Stimulated activated effector memory CD8-positive, alpha-beta T cell treated with anti-CD3 and anti-CD28 coated beads, Interleukin-12 subunit alpha, Interleukin-12 subunit beta, amount 100 ng/mL, for 72 hours (primary cell): Measurements from ENCODE around the gene MEN1.

Experiments
- ATAC-seq: fragments of 150-1000 bp; cut with Tn5 transposase; 2 replicates; pipeline ENCODE4 v1.10.0; 2021
- DNase-seq, 2 donors: peaks; one replicate each; pipeline ENCODE4 v3.0.0; 2021 to 2022; ENCODE audit warnings: low spot score in 2 of 2
- H3K27ac Mint-ChIP-seq: one replicate; pipeline ENCODE4 v1.8.0; 2022; ENCODE audit warnings: mild to moderate bottlenecking, mixed read lengths
- H3K36me3 Mint-ChIP-seq: one replicate; pipeline ENCODE4 v1.8.0; 2022; ENCODE audit warnings: mild to moderate bottlenecking, mixed read lengths
- H3K4me1 Mint-ChIP-seq: one replicate; pipeline ENCODE4 v1.8.0; 2022; ENCODE audit warnings: mixed read lengths
- H3K4me3 Mint-ChIP-seq: one replicate; pipeline ENCODE4 v1.8.0; 2022; ENCODE audit warnings: mild to moderate bottlenecking, mixed read lengths
- H3K9me3 Mint-ChIP-seq: one replicate; pipeline ENCODE4 v1.8.0; 2022; ENCODE audit warnings: mixed read lengths

The MEN1 gene

DNA sequence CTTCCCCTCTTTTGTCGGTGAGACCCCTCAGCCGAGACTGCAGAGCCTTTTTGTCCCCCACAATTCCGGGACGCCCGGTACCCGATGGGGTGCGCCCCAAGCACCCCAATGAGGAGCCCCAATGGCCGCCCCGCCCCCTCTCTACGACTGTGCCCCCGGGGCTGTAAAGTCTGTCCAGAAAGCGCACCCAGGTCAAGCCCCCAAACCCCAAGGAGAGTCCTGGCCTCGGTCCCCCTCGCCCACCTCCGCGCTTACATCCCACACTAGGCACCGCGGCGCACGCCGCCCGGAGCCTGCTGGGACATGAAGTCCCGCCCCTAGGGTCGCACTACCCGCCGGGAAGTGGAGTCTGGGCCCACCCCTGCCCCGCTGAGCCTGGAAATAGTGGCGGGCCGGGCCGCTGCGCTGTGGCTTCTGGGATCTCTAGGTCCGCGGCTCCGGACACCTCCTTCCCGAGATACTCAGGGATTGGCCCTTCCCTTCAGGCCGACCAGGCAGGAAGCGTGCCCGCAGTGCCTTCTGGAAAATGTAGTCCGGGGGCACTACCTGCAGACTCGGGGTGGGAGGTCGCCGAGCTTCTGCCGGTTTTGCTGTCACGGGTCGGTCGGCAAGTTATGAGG, at the start of gene MEN1:
MEN1 (minus strand) TSS at position 281 of the 620 bp plus-strand sequence. CDS start 442 bp downstream, outside the sequence.
- Mint-ChIP-seq H3K4me3 (peak within 1 kb of the TSS; percentile 98), H3K9me3 (no peaks in the 10 kb centered on the region), H3K4me1 (peaks cover 42% of the 10 kb centered on the region), H3K36me3 (peaks cover 13% of the 10 kb centered on the region), H3K27ac (peak within 1 kb of the TSS; percentile 97)
- ATAC-seq (peak; percentile 93), DNase-seq (peak; percentile 59 to 90)

DNA sequence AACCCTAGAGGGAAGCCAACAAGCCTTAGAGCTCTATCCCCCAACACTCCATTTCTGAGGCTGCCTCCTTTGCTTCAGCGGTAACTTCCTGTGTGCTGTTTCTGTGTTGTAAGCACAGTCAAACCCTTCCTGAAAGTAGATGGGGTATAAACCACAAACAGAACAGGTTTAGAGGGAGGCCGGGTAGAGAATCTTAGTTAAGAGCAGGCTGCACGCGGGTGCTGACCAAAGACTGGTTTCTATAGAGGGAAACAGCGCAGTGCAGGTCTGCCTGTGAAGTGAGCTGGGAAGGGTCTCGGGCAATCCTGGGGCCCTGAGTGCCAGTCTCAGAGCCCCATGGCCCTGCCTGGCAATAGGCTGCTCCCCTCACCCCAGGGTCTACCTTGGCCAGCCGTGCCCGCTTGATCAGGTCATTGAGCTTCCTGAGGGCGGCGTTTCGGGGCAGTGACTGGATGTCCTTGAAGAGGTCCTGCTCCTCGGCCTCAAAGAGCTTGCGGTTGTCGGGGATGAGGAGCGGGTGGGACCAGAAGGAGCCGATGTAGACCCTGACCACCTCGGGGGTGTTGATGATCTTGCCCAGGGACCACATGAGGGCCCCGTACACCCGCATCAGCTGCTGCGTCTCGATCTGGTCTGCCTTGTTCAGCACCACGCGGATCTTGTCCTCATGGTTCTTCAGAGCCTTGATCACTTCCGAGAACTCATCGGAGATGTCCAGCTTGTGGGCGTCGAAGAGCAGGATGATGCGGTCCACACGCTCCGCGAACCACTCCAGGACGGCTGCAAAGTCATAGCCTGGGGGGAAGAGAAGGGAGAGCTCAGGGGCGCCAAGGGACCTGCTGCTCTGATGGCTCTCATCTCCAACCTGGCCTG, 49.4 kb upstream of the MEN1 start:
- H3K27ac Mint-ChIP-seq, result peak overlapping the region; percentile 97
- peaks cover 79% of the 10 kb centered on the region for H3K36me3 Mint-ChIP-seq
- peak; percentile 83 for ATAC-seq
- peak overlapping the region; percentile 87 for H3K4me3 Mint-ChIP-seq
- H3K4me1 Mint-ChIP-seq, result peaks cover 88% of the 10 kb centered on the region
- H3K9me3 Mint-ChIP-seq, result no peaks in the 10 kb centered on the region
- DNase-seq, result peak in 1 of 2 donors; percentile 87

DNA sequence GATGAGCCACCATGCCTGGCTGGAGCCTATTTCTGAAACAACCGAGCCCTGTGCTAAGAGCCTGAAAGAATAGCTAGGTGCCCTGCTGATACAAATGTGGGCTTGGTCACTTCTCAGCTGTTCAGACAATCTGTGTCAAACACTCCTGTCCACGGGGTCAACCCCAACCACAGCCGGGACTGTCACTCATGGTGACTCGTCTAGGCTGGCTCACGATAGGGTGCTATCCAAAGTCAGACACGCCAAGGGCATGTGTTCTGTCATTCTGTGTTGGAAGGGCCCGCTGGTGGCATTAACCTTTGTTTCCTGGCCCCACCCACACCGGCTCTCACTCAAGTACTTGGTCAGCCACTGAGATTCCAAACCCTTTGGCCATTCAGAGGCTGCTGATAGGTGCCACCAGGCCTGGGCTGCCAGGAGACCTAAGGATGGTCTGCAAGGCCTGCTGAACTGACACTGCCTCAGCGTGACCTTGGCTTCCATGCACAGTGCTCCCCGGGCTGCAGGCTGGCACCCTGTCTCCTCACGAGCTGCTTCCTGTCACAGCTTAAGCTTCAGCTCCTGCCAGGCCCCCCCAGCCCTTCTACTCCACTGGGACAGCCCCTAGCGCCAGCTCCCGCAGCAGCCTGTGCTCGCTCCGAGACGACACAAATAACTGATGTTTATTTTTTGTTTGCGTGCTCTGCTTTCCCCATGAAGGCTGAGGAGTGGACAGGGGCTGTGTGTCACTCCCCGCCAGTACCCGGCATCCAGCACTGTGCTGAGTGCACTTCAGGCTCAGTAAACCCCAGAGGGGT, 48.3 kb upstream of the MEN1 start:
- DNase-seq (peak in 1 of 2 donors; percentile 82), ATAC-seq (peak; percentile 67)
- H3K9me3 Mint-ChIP-seq, result no peaks in the 10 kb centered on the region
- H3K4me1 Mint-ChIP-seq, result peaks cover 88% of the 10 kb centered on the region
- H3K4me3 Mint-ChIP-seq, result peak overlapping the region; percentile 87
- peaks cover 80% of the 10 kb centered on the region for H3K36me3 Mint-ChIP-seq
- peak overlapping the region; percentile 97 for H3K27ac Mint-ChIP-seq

DNA sequence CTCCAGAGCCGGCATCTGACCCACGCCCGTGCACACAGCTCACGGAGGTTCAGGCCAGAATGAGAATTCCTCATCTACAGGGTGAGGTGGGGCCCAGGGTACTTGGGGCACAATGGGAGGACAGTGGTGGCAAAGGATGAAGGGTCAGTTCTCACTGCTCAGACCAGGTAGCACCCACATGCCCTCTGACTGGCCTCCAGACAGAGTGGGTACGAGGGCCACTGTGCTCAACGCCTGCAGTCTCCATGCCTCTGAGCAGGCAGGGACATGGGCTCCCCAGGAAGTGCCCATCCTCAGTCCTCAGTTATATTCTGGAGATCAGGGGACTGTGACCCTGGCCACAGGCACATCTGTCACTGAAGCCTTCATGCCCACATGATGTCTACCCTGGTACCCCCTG, 47.1 kb upstream of the MEN1 start:
- H3K27ac Mint-ChIP-seq, result peak overlapping the region; percentile 97
- H3K9me3 Mint-ChIP-seq, result no peaks in the 10 kb centered on the region
- DNase-seq, result no peak
- peaks cover 88% of the 10 kb centered on the region for H3K4me1 Mint-ChIP-seq
- H3K4me3 Mint-ChIP-seq, result peak overlapping the region; percentile 87
- peaks cover 89% of the 10 kb centered on the region for H3K36me3 Mint-ChIP-seq
- ATAC-seq, result no peak

DNA sequence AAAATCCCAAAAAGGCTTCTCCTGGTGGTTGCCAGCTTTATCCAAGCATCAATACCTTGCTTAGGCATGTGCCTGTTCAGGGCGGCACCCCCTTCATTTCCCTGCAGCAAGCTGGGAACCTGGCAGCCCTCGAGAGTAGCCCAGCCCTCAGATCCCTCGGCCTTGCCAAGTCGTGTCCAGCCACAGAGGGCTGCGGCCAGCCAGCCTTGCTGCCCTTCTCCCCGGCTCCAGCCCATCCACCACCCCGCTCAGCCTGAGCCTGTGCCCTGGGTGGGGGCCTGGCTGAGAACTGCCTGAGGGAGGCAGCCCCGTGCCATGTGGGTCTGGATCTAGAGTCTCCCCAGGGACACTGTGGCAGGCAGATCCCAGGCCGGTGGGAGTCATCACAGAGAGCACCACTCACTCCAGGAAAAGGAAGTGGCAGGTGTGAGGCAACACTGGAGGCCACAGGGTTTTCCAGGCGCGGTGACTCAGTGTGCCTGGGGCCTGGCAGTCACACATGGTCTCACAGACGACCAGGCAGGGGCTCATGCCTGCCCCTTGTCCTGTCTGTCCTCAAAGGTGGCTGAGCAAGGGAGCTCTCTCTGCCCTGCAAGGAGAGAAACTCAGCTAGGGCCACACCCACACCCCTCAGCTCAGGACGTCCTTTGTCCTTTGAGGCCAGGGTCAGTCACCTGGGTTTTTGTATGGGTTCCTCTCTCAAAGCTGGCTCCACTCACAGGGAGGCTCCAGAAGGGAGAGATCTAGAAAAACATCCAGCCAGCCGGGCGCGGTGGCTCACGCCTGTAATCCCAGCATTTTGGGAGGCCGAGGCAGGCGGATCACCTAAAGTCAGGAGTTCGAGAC, 46.3 kb upstream of the MEN1 start:
- peaks cover 98% of the 10 kb centered on the region for H3K36me3 Mint-ChIP-seq
- no peaks in the 10 kb centered on the region for H3K9me3 Mint-ChIP-seq
- H3K4me1 Mint-ChIP-seq, result peaks cover 89% of the 10 kb centered on the region
- H3K4me3 Mint-ChIP-seq, result peak overlapping the region; percentile 87
- ATAC-seq (peak; percentile 29), DNase-seq (peak in 1 of 2 donors; percentile 78)
- peak overlapping the region; percentile 97 for H3K27ac Mint-ChIP-seq

DNA sequence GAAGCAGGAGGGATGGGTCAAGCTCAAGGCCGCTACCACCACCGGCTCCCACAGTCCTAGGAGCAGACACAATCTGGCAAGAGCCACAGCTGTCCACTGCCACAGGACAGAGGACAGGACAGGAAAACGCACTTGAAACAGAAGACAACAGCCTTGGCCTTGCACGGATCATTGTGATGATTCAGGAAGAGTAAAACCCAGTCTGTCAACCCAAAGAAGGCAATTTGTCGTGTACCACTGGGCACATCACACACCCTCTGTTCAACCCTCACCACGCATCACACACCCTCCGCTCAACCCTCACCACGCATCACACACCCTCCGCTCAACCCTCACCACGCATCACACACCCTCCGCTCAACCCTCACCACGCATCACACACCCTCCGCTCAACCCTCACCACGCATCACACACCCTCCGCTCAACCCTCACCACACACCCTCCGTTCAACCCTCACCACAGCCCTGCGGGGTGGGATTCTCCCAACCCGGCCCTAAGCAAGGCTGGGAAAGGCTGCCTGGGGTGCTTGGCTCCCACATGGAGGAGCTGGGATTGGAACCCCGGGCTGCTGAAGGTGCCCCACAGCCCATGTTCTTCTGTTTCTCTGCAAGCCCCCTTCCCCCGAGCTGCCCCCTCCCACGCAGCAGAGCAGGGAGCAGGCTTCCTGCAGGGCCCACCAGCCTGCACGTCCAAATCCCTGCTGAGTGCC, 45.4 kb upstream of the MEN1 start:
- no peak for ATAC-seq
- Mint-ChIP-seq H3K4me1 (peaks cover 91% of the 10 kb centered on the region), H3K9me3 (no peaks in the 10 kb centered on the region), H3K27ac (peak overlapping the region; percentile 97), H3K36me3 (peaks cover 100% of the 10 kb centered on the region), H3K4me3 (peak overlapping the region; percentile 87)
- no peak for DNase-seq

DNA sequence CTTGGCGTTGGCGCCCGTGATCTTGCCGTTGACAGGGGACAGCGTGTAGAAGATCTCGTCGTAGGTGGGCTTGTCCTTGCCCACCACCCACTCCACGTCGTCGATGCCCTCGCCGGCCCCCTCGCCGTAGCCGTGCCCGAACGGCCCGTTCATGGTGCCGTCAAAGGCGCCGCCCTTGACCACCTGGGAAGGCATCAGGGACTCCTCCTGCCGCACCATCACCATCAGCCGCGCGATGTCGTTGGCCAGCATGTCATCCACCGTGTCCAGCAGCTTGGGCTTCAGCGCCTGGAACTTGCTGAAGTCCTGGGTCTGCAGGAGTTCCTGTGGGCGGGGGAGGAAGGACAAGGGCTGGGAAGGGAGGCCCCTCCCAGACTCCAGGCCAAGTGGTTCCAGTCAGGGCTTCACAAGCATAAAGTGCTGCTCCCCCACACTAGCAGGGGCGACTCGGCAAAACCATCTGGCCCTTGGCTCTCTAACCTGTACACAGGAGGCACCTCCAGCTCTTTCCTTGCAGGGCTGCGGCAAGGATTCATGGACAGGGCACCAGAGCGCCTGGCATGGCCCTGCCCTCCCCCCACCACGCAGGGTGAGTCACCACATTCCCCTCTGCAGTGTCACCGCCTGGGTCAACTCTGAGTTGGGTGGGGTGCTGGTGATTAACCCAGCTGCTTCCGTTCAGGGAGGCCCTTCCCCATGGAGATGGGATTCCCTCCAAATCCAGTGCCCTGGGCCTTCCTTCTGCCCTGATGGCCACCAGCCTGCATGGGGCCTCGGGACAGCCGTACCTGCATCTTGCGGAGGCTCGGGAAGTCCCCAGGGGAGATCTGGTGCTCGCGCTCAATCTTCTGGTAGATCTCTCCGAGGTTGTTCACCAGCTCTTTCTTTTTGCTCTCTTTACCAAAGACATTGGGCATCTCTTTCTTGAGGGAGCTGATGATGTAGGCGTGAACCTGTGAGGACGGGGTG, 44.5 kb upstream of the MEN1 start:
- H3K4me1 Mint-ChIP-seq, result peaks cover 86% of the 10 kb centered on the region
- H3K36me3 Mint-ChIP-seq, result peaks cover 90% of the 10 kb centered on the region
- ATAC-seq (peak; percentile 11), DNase-seq (no peak)
- H3K4me3 Mint-ChIP-seq, result peak overlapping the region; percentile 87
- peak overlapping the region; percentile 97 for H3K27ac Mint-ChIP-seq
- no peaks in the 10 kb centered on the region for H3K9me3 Mint-ChIP-seq

DNA sequence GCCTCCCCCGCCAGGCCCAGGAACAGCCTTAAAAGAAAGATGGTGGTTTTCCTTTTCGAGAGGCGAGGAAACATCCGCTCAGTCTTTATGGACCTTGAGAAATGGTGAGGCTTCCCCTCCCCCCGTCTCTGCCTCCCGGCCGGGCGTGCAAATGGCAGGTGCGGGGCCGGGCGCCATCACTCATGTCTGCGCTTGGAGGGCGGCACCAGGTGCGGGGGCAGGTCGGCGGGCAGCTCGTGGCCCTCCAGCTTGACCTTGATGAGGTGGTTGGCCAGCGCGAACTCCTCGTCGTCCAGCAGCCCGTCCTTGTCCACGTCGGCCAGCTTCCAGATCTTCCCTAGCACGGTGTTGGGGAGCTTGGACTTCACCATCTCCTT, 43.8 kb upstream of the MEN1 start:
- ATAC-seq (no peak), DNase-seq (no peak)
- Mint-ChIP-seq H3K9me3 (no peaks in the 10 kb centered on the region), H3K27ac (peak overlapping the region; percentile 97), H3K4me3 (peak overlapping the region; percentile 87), H3K4me1 (peaks cover 87% of the 10 kb centered on the region), H3K36me3 (peaks cover 87% of the 10 kb centered on the region)

DNA sequence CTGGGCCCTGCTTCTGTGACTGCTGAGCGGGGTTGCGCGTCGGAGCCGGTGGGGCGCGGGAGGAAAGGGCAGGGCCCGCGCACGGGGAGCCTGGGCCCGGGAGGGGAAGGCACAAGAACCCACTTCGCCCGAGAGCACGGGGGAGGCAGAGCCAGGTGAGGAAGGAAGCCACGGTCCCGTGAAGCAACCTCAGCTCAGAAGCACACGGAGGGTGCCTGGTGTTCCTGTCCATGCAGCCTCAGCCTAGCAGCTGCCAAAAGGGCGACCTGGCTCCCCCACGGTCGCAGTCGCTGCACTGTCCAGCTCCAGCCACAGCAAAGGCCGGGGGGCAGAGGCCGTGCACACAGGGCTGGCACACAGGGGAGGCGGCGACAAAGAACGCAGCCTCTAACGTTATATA, 43.4 kb upstream of the MEN1 start:
- DNase-seq (no peak), ATAC-seq (no peak)
- H3K9me3 Mint-ChIP-seq, result no peaks in the 10 kb centered on the region
- peak overlapping the region; percentile 87 for H3K4me3 Mint-ChIP-seq
- peak overlapping the region; percentile 97 for H3K27ac Mint-ChIP-seq
- H3K4me1 Mint-ChIP-seq, result peaks cover 87% of the 10 kb centered on the region
- peaks cover 87% of the 10 kb centered on the region for H3K36me3 Mint-ChIP-seq

DNA sequence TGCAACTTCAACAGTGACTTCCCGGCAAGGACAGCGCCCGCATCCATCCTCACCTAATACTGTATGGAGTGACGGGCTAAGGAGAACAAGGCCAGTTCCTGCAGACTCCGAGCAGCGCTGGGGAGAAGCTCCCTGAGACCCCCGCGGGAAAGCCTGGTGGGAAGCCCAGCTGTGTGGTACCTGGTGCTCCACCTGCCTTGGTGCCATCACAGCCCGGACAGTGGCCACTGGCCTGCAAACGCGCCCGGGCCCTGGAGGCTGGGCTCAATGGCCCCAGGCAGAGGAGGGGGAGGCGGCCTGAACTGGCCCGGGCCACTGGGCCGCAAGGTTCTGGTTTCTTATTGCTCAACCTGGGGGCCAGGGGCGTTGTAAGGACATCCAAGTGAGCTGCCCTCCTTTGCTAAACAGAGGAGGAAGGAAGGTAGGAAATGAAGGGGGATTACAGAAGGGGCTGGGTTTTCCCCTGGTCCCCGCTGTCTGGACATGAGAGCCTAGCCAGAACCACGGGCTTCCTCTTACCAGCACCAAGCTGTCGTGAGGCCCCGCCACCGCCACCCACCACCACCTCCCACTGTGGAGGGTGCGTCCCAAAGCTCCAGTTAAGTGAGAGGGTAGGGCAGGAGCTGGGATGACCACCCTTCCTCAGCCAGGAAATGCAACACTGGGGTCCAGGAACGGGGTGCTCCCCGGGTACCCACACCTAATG, 42.6 kb upstream of the MEN1 start:
- DNase-seq (no peak), ATAC-seq (no peak)
- Mint-ChIP-seq H3K27ac (peak overlapping the region; percentile 97), H3K36me3 (peaks cover 86% of the 10 kb centered on the region), H3K9me3 (no peaks in the 10 kb centered on the region), H3K4me3 (peak overlapping the region; percentile 87), H3K4me1 (peaks cover 88% of the 10 kb centered on the region)

DNA sequence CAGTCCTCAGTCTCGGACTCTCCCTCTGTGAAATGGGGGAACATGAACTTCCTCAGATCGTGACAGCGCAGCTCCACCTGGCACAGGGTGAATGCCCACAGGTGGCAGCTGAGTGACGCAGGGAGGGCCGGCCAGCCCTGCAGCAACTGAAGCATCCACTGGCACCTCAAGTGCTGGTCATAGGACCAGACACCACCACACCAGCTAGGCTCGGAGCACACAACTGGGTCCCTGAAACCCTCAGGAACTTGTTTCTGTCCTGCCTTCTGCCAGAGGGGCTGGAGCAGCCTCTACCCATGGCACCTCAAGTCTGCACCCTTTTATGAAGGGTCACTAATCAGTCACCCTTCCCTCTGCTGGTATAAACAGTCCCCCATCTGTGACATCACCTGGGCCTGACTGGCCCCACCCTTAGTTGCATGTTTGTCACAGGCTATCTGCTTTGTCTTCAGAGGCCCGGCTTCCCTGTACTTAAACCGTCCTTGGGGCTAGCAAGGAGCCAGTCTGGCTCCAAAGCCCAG, 41.5 kb upstream of the MEN1 start:
- no peak for DNase-seq
- peak; percentile 33 for ATAC-seq
- Mint-ChIP-seq H3K27ac (peak overlapping the region; percentile 97), H3K9me3 (no peaks in the 10 kb centered on the region), H3K4me1 (peaks cover 89% of the 10 kb centered on the region), H3K36me3 (peaks cover 76% of the 10 kb centered on the region), H3K4me3 (peak overlapping the region; percentile 87)

DNA sequence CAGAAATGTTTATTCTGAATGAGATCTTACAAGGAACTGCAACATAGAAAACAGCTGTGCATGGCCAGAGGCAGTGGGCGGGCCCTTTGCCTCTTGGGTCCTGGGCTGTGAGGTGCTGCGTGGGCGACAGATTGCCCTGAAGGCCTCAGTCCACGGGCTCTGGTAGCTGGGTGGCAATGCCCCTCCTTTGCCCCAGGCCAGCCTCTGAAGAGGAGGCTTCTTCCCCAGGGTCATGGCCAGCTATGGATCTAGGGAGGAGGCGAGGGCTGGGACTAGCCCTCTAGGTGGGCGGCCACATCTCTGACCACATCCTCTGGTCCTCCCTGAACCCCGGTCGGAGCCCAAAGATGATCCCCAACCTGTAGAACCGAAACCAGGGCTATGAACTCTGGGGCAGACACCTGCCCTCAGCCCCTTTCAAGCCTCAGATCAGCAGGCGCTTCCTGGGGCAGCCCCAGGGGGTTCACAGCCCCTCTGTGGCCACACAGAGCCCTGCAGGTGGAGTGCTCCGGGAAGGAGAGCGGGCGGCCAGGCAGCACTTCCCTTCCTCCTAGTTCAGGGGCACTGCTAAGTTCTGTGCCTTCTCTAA, 40.7 kb upstream of the MEN1 start:
- Mint-ChIP-seq H3K27ac (peak overlapping the region; percentile 97), H3K4me1 (peaks cover 82% of the 10 kb centered on the region), H3K36me3 (peaks cover 68% of the 10 kb centered on the region), H3K9me3 (no peaks in the 10 kb centered on the region), H3K4me3 (peak overlapping the region; percentile 87)
- ATAC-seq (peak; percentile 61), DNase-seq (peak in 1 of 2 donors; percentile 77)
